ENCODE results near the gene SPACDR.
"Not testable (repeated sequence)": the region's sequence is repeated elsewhere in the genome, so short reads cannot be mapped to it uniquely, and the experiment has no call there.

SPACDR gene

GRCh38 chr7:100464210-100464660, at the start of gene SPACDR:
TSS of gene SPACDR (minus strand) at chr7:100464260. CDS start at chr7:100464025, 235 bp downstream.
- no peak for DNase-seq

GRCh38 chr7:100513212-100513810, 49.3 kb upstream of the SPACDR start:
- no peak for DNase-seq

GRCh38 chr7:100510437-100511239, 46.6 kb upstream of the SPACDR start:
- no peak for DNase-seq

GRCh38 chr7:100509231-100509630, 45.2 kb upstream of the SPACDR start:
- DNase-seq: no peak

GRCh38 chr7:100506356-100506923, 42.4 kb upstream of the SPACDR start:
- no peak for DNase-seq

GRCh38 chr7:100504887-100505611, 41.0 kb upstream of the SPACDR start:
- no peak for DNase-seq

GRCh38 chr7:100504031-100504430, 40.0 kb upstream of the SPACDR start:
- DNase-seq: not testable (repeated sequence)

- not testable (repeated sequence) for DNase-seq
Measured at GRCh38 chr7:100500743-100501142, 36.7 kb upstream of the SPACDR start.

GRCh38 chr7:100496509-100496908, 32.4 kb upstream of the SPACDR start:
- no peak for DNase-seq

GRCh38 chr7:100493476-100494264, 29.6 kb upstream of the SPACDR start:
- peak; percentile 81 for DNase-seq

GRCh38 chr7:100492738-100493475, 28.8 kb upstream of the SPACDR start:
- no peak for DNase-seq

- no peak for DNase-seq
Measured at GRCh38 chr7:100491192-100491578, 27.1 kb upstream of the SPACDR start.

- no peak for DNase-seq
Measured at GRCh38 chr7:100490483-100491191, 26.6 kb upstream of the SPACDR start.

GRCh38 chr7:100489824-100490223, 25.8 kb upstream of the SPACDR start:
- no peak for DNase-seq

- no peak for DNase-seq
Measured at GRCh38 chr7:100489121-100489520, 25.1 kb upstream of the SPACDR start.

- no peak for DNase-seq
Measured at GRCh38 chr7:100488333-100489095, 24.5 kb upstream of the SPACDR start.

- DNase-seq: no peak
Measured at GRCh38 chr7:100486753-100487446, 22.8 kb upstream of the SPACDR start.

GRCh38 chr7:100486111-100486636, 22.1 kb upstream of the SPACDR start:
- DNase-seq: no peak

- no peak for DNase-seq
Measured at GRCh38 chr7:100485471-100485876, 21.4 kb upstream of the SPACDR start.

All from CD4-positive, alpha-beta T cell treated with Interleukin-17A for 4 hours (primary cell).